IPS-11a (cell line): Measurements from ENCODE around the gene GALNT8.
"Not testable (repeated sequence)": the region's sequence is repeated elsewhere in the genome, so short reads cannot be mapped to it uniquely, and the experiment has no call there.

ENCODE experiments used
- H3K4me3 ChIP-seq: one replicate; pipeline ENCODE4 v1.5.1; 2013; ENCODE audit warnings: low read depth, low read length, control low read depth

The GALNT8 gene, protein sequence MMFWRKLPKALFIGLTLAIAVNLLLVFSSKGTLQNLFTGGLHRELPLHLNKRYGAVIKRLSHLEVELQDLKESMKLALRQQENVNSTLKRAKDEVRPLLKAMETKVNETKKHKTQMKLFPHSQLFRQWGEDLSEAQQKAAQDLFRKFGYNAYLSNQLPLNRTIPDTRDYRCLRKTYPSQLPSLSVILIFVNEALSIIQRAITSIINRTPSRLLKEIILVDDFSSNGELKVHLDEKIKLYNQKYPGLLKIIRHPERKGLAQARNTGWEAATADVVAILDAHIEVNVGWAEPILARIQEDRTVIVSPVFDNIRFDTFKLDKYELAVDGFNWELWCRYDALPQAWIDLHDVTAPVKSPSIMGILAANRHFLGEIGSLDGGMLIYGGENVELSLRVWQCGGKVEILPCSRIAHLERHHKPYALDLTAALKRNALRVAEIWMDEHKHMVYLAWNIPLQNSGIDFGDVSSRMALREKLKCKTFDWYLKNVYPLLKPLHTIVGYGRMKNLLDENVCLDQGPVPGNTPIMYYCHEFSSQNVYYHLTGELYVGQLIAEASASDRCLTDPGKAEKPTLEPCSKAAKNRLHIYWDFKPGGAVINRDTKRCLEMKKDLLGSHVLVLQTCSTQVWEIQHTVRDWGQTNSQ

DNA sequence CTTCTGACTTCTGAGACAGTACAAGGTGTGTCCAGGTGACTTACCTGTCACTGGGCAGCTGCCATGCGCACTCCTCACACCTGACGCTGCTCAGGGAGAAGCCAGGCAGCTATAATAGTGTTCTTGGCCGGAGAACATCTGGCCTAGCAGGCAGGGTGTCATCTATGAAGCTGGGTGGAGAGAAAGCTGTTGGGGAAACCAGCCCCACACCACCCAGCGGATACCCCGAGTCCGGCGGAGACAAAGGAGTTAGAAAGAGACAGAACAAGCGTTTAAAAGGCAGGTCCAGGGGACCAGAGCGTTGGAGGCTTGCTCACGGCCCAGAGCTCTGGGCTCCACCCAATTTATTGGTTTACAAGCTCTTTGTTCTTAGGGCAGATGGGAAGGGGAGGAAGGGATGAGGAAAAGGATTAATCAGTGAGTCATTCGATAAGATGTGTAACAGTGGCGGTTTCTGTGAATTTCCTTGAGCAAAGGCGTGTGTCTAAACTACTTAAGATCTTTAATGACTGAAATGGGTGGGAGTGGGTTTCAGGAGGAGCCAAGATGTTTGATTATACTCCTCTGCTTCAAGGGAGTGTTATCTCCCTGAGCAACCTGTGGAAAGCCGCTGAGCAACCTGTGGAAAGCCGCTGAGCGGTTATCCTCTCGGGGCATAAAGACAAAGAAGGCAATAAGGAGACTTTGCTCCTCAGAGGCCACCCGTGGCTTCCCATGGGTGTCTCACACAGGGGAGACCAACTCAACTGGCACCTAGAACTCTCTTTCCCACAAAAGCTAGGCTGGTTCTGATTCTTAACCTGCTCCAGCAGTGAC lies at the start of gene GALNT8:
GALNT8 (plus strand) TSS at position 580 of the 816 bp plus-strand sequence. CDS start 278 bp downstream, outside the sequence.
- no peak within 1 kb of the TSS for H3K4me3 ChIP-seq

DNA sequence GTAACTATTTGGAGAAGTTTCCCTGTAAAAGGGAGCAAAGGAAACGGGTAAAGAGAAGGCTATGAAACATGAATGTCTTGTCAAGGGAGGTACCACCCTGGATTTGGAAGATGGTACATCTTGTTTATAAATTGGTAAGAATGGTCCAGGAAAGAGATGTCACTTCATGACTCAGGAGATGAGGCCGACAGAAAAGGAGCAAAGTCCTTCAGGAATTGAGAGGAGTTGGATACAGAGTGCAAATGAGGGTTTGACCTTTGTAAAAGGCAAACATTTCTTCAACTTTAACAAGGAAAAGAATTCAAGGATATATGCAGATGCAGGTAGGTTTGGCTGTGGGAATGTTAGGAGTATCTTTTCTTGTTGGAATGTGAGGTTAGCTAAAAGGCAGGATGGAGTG lies 40.5 kb upstream of the GALNT8 start:
- no peak overlapping the region for H3K4me3 ChIP-seq

DNA sequence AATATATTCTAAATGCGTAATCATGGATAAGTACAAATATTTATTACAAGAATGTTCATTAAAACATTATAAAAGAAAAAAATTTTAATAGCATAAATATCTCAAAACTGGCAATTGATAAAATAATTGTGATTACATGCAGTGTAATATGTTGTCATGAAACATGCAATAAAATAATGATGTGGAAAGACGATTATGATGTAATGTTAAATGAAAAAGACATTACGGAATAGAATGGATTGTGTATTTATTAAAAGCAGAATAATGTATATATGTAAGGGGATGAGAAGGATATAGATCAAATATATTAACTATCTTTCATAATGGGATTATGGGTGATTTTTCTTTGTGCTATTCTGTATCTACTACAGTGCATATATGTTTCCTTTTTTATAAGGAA lies 38.5 kb upstream of the GALNT8 start:
- no peak overlapping the region for H3K4me3 ChIP-seq

DNA sequence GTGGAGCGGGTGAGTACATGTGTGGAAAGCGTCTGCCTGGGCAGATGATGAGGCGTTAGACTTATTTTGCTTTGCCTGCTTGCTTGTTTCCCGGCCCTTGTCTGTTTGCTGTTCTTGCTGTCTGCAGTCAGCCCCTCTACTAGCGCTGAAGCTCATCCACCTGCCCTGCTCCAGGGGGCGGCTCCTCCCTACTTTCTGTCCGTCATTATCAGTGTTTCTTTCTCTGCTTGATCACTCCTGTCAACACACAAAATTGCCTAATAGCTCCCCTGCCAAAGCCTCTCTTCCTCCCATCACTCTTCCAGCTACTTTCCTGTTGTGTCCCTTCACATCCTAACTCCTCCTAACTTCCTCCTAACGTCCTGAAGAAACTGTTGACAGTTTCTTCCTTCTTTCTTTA lies 34.9 kb upstream of the GALNT8 start:
- H3K4me3 ChIP-seq, result no peak overlapping the region

DNA sequence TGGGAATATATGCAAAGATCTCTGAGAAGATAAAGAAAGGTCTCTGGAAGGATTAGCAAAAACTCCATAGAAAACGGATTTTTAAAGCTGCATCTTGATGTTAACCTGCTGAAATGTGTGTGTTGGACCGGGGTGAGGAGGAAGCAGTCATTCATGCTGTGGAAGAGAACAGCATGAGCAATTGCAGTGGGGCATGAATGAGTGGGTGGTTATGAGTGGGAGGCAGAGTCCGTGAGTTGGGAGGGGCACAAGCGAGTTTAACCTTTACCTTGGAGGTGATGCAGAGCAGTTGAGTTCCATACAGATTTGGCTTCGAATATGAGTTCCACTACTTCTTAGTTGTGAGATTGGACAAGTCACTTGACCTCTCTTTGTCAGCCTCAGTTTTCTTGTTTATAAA lies 29.4 kb upstream of the GALNT8 start:
- no peak overlapping the region for H3K4me3 ChIP-seq

DNA sequence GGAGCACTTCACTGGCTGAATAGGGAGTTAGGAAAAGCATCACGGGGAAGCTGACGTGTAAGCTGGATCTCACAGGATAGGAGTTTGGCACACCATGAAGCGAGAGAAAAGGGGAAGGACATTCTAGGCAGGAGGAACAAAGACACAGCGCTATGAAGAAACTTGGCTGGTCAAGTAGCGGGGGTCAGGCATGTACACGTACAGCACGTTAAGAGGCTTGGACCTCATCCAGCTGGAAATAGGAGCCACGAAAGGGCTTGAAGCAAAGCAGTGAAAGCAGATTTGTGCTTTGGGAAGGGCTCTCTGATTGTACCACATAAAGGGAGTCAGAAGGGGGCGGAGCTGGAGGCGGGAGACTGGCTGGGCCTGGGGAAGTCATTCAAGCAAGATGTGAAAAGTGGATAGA lies 19.6 kb upstream of the GALNT8 start:
- no peak overlapping the region for H3K4me3 ChIP-seq

DNA sequence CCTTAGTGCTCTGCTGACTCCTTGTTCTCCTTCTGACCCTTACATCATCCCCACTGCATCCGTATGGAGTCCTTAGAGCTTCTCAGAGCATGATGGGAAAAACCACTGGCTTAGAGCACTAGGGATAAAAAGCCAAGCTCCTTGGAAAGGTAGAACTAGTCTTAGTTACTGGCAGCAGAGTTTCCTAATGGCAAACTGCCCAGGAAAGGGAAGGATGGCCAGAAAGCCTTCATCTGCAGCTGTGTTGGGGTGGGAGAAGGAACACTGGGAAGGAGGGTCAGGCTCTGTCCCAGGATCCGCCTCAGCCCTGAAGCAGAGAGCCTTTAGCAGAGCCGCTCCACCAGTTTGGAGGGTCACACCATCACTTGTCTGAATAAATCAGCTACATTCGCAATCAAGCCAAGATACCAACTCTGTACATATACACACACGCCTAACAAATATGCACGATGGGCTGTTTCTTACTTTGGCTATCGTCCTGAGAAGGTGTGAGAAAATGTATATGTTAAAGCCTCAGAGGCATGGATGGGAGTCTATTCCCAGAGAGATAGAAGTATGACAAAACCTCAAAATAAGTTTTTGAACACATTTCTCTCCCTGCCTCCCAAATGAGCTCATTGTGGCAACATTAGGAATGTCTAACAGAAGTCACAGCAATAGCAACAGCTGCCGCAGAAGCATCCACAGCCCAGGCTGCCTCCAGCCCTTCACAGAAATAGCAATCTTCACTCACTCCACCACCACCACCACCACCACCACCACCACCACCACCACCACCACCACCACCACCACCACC lies 18.6 kb upstream of the GALNT8 start:
- H3K4me3 ChIP-seq, result no peak overlapping the region

DNA sequence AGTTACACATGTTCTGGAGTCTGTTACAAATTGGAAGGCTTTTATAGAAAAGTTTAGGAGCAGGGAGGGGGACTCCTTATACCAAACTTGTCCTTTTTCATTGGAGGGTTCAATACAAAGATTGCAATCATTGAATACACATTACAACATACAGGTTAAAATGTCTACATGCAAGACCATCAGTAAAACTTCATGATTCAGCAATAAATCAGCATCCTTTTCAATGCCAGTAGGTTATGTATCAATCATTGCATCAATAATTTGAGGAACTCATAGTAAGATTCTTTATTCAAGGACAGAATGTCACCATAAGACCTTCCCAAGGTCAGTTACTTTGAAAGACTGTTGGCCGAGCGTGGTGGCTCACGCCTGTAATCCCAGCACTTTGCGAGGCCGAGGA lies 16.5 kb upstream of the GALNT8 start:
- H3K4me3 ChIP-seq, result no peak overlapping the region

DNA sequence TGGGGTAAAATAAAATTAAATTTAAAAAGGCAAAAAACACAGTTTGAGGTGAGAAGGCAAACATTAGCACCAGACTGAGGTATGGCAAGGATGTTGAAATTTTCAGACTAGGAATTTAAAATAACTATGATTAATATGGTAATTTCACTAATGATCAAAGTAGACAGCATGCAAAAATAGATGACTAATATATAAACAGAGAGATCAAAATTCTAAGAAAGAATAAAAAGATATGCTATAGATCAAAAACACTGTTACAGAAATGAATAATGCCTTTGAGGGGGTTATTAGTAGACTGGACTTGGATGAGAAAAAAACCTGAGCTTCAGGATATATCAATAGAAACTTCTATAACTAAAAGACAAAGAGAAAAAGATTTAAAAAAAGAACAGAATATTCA lies 14.4 kb upstream of the GALNT8 start:
- H3K4me3 ChIP-seq, result no peak overlapping the region

DNA sequence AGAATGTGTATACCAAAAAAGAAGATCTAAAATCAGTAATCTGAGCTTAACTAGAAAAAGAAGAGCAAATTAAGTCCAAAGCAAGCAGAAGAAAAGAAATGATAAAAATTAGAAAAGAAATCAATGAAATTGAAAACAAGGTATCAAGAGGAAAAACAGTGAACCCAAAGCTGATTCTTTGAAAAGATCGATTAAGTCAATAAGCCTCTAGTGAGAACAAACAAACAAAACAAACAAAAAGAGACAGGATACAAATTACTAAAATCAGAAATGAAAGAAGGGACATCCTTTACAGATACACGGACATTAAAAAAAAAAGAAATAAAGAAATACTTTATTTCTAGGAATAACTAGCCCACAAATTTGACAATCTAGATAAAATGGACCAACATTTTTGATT lies 12.9 kb upstream of the GALNT8 start:
- H3K4me3 ChIP-seq, result no peak overlapping the region

DNA sequence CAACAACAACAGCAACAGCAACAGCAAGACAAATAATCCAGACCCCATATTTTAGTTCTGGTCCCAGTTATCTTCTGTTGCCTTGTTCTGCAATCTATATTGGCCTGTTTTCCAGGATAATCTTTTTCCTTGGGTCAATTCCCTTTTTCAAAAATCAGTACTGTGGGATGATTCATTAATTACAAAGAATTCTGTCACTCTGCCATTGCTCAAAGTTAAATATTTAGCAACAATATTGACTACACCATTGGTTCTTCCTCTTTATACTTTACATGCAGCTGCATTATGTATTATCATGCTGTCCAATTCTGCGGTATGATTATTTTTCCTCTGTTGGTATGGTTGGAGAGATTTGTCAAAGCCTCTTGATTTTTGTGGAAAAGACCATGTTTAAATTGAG lies 10.1 kb upstream of the GALNT8 start:
- H3K4me3 ChIP-seq, result no peak overlapping the region

DNA sequence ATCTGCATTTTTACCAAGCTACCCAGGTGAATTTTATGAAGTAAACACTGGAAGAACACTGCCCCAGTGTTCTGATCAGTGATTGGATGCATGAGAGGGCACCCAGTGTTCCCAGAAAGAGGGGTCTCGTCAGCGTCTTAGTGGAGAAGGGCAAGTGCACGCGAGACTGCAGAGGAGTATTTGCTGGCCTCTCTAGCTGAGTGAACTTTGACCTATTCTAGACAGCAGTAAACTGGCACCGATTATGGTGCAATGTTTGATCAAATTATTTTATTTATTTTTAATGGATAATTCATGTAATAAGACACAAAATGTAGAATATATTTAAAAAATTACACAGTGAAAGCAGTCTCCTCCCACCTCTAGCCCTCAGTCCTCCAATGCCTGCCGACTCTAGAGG lies 5.3 kb upstream of the GALNT8 start:
- H3K4me3 ChIP-seq, result no peak overlapping the region

DNA sequence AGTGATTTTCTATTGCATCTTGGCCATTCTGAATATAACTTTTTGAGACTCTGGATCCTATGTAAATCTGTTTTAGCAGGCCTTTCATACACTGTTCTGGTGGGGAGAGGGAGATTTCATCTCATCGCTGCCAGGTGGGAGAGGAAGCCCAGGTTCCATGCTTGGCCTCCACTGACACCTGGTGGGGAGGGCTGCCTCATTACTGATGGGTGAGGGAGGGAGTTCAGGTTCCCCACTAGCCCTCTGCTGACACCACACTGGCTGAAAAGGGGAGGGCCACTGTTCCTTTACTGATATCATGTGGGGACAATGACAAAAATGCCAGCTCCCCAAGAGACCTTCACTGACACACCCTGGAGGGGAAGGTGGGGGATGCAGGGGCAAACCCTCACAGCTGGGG lies 2.4 kb upstream of the GALNT8 start:
- H3K4me3 ChIP-seq, result no peak overlapping the region

DNA sequence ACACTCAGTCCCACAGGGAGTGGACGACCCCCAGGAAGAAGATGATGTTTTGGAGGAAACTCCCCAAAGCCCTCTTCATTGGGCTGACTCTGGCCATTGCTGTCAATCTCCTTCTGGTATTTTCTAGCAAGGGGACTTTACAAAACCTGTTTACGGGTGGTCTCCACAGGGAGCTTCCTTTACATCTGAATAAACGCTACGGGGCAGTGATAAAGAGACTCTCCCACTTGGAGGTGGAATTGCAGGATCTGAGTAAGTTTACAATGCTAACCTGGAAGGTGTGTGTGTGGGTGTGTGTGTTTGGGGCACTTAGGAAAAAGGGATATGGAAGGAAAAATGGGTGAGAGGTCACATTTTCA lies 416 bp downstream of the GALNT8 start:
- H3K4me3 ChIP-seq, result no peak overlapping the region

DNA sequence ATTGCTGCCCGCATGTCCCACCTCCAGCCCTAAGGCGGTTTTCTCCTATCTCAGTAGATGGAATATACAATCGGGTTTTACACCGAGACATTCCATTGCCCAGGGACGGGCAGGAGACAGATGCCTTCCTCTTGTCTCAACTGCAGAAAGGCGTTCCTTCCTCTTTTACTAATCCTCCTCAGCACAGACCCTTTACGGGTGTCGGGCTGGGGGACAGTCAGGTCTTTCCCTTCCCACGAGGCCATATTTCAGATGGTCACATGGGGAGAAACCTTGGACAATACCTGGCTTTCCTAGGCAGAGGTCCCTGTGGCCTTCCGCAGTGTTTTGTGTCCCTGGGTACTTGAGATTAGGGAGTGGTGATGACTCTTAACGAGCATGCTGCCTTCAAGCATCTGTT lies 1.4 kb downstream of the GALNT8 start:
- not testable (repeated sequence) for H3K4me3 ChIP-seq

DNA sequence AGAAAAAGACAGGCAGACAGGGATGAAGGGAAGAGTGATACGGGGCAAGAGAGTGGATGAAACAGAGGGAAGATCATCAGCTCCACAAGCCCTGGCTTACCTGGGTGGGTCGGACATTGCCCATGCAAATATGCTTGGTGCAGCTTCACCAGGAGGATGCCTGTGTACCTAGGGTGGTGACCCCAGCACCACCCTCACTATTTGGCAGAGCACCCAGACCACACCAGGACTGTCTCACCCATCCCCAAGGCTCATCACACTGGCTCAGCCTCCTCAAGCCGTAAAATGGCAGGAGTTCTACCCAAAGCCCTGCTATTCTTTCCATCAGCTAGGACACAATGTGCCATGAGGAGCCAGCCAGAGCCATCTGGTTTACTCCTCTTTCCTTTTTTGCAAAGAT lies 3.0 kb downstream of the GALNT8 start:
- no peak overlapping the region for H3K4me3 ChIP-seq

DNA sequence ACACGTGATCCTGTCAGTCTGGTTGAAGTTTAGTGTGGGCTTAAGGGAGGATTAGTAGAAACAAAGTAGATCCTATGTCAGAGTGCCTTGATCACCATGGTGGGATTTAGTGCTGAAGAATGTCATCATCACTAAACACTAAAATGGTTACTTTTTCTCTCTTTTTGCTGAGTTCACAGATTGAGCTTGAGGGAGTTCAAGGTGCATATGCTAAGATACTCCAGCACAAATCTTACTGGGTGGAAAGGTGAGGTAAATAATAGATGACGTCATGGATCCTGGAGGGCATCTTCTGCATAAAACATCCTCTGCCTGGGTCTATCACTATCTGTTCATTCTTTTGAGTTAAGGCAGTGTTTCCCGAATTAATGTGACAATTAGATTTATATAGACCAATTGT lies 4.9 kb downstream of the GALNT8 start:
- H3K4me3 ChIP-seq, result no peak overlapping the region

DNA sequence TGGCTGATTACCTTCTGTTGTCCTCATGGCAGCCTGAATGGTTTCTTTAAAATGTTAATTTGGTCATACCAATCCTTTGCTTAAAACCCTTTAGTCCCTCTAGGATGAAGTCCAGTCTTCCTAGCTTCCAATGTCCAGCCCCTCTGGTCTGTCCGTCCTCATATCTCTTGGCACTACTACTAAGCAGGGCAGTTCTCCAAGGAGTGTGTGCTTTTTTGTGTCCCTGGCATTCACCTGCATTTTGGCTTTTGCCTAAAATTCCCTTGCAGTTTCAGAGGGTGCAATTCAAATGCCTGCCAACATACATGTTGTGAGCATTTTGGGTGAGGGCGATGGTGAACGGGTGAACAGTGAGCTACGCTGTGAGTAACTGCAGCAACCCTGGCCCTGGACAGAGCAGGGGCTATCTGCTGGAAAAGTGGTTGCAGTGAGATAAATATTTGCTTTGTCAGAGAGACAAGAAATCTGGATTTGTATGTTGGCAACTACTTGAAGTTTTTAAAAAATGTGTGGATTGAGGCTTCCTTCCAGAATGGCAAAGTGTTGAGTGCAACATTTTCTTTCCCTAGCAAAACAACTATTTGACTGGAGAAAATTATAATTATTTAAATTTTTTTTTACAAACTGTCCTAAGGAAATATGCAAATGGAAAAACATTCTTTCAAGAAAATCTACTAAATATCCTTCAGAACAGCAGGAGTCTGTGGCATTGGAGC lies 14.6 kb downstream of the GALNT8 start:
- no peak overlapping the region for H3K4me3 ChIP-seq

DNA sequence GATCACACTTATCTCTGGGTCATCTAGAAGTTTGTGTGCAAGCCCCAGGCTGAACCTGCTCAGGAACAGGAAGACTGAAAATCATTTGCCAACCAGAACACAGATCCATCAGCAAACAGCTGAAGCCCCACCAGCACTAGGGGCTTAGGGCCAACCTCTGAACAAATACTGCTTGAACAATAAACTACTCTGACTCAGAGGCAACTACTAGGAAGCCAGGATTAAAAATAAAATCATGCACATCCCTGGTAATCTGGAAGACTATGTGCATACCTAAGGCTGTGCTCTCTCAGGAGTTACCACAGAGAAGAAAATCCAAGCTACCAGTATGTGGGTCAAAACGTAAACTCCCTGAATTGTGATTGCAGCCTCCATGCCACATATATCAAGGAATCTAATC lies 15.9 kb downstream of the GALNT8 start:
- no peak overlapping the region for H3K4me3 ChIP-seq

DNA sequence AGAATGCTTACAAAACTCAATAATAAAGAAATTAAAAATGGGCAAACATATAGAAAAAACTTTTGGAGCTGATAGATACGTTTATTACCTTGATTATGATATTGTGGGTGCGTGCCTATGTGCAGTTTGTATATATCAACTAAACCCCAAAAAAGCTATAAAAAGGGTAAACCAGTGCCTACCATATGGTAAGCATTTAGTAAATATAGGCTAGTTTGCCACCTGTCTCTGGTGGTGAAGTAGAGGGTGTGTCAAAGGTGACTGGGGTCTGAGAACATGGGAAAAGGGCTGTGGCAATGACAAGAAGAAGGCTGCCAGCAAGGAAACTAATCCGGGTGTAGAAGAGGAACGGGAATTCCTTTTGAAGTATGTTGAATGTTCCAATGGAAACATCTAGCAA lies 18.3 kb downstream of the GALNT8 start:
- H3K4me3 ChIP-seq, result no peak overlapping the region
